HG03159 (cell line): ENCODE measurements around the gene PDE1C.
"Not testable (repeated sequence)": the region's sequence is repeated elsewhere in the genome, so short reads cannot be mapped to it uniquely, and the experiment has no call there.

ENCODE experiments used
- ATAC-seq: cut with Tn5 transposase; IDR thresholded peaks from one replicate; pipeline ENCODE4 v1.9.1; 2021; ENCODE audit warnings: mild to moderate bottlenecking, moderate library complexity; ENCODE audit not compliant: unreplicated experiment

Gene PDE1C

GRCh38 chr7:32045228-32045627, 25.0 kb downstream of the PDE1C start:
- ATAC-seq = no peak

- ATAC-seq = no peak
Measured at GRCh38 chr7:32044739-32045138, 25.5 kb downstream of the PDE1C start.

GRCh38 chr7:32043688-32044087, 26.5 kb downstream of the PDE1C start:
- ATAC-seq = no peak

GRCh38 chr7:32042900-32043299, 27.3 kb downstream of the PDE1C start:
- ATAC-seq = no peak

- ATAC-seq = no peak
Measured at GRCh38 chr7:32039000-32039756, 31.0 kb downstream of the PDE1C start.

GRCh38 chr7:32037650-32038198, 32.5 kb downstream of the PDE1C start:
- ATAC-seq = peak; percentile 82

GRCh38 chr7:32036557-32036956, 33.6 kb downstream of the PDE1C start:
- ATAC-seq = no peak

GRCh38 chr7:32034052-32034451, 36.2 kb downstream of the PDE1C start:
- no peak for ATAC-seq

- ATAC-seq = no peak
Measured at GRCh38 chr7:32033006-32033405, 37.2 kb downstream of the PDE1C start.

- no peak for ATAC-seq
Measured at GRCh38 chr7:32032211-32032610, 38.0 kb downstream of the PDE1C start.

GRCh38 chr7:32030904-32031692, 39.1 kb downstream of the PDE1C start:
- ATAC-seq = no peak

- no peak for ATAC-seq
Measured at GRCh38 chr7:32026083-32026425, 44.2 kb downstream of the PDE1C start.

GRCh38 chr7:32025381-32026082, 44.7 kb downstream of the PDE1C start:
- ATAC-seq = no peak

GRCh38 chr7:32023376-32023775, 46.8 kb downstream of the PDE1C start:
- no peak for ATAC-seq

GRCh38 chr7:32022966-32023365, 47.2 kb downstream of the PDE1C start:
- no peak for ATAC-seq

- ATAC-seq = no peak
Measured at GRCh38 chr7:32020551-32021159, 49.6 kb downstream of the PDE1C start.

- ATAC-seq = no peak
Measured at GRCh38 chr7:32018845-32019578, 51.2 kb downstream of the PDE1C start.

GRCh38 chr7:32015133-32015532, 55.1 kb downstream of the PDE1C start:
- no peak for ATAC-seq

GRCh38 chr7:32013471-32013870, 56.7 kb downstream of the PDE1C start:
- ATAC-seq = not testable (repeated sequence)

GRCh38 chr7:32005577-32005976, 64.6 kb downstream of the PDE1C start:
- no peak for ATAC-seq
